NCI-H510A (cell line): ENCODE results near the gene NRSN2.
A peak's percentile ranks its signal among the peaks of the same experiment; 100 is the strongest.
"Not testable (repeated sequence)": the region's sequence is repeated elsewhere in the genome, so short reads cannot be mapped to it uniquely, and the experiment has no call there.

Experiments
- DNase-seq: peaks from one replicate; lab custom pipeline; 2025; lab: John Stamatoyannopoulos, UW

Gene NRSN2

GRCh38 chr20:354298-354977 lies 7.5 kb downstream of the NRSN2 start:
- DNase-seq: peak; percentile 64

- not testable (repeated sequence) for DNase-seq
These were observed 9.2 kb downstream of the NRSN2 start for GRCh38 chr20:356154-356553.

GRCh38 chr20:356745-357144 lies 9.8 kb downstream of the NRSN2 start:
- DNase-seq: no peak

- DNase-seq: no peak
These were observed 12.1 kb downstream of the NRSN2 start for GRCh38 chr20:358891-359555.

- DNase-seq: no peak
These were observed 14.7 kb downstream of the NRSN2 start for GRCh38 chr20:361561-361960.

- DNase-seq: peak; percentile 79
These were observed 15.7 kb downstream of the NRSN2 start for GRCh38 chr20:362271-363254.

- no peak for DNase-seq
These were observed 16.6 kb downstream of the NRSN2 start for GRCh38 chr20:363319-364078.

GRCh38 chr20:364905-365794 lies 18.2 kb downstream of the NRSN2 start:
- DNase-seq: no peak

- DNase-seq: no peak
These were observed 19.3 kb downstream of the NRSN2 start for GRCh38 chr20:366041-366718.

- DNase-seq: no peak
These were observed 20.0 kb downstream of the NRSN2 start for GRCh38 chr20:366719-367485.

- no peak for DNase-seq
These were observed 20.6 kb downstream of the NRSN2 start for GRCh38 chr20:367486-367887.

- DNase-seq: no peak
These were observed 22.0 kb downstream of the NRSN2 start for GRCh38 chr20:368915-369314.

GRCh38 chr20:370151-370600 lies 23.3 kb downstream of the NRSN2 start:
- no peak for DNase-seq

GRCh38 chr20:370977-371754 lies 24.3 kb downstream of the NRSN2 start:
- DNase-seq: no peak

GRCh38 chr20:371755-372542 lies 25.0 kb downstream of the NRSN2 start:
- no peak for DNase-seq

GRCh38 chr20:372543-373082 lies 25.7 kb downstream of the NRSN2 start:
- not testable (repeated sequence) for DNase-seq

GRCh38 chr20:373171-373890 lies 26.4 kb downstream of the NRSN2 start:
- no peak for DNase-seq
